ENCODE measurements around the gene GDPD4.

DNA sequence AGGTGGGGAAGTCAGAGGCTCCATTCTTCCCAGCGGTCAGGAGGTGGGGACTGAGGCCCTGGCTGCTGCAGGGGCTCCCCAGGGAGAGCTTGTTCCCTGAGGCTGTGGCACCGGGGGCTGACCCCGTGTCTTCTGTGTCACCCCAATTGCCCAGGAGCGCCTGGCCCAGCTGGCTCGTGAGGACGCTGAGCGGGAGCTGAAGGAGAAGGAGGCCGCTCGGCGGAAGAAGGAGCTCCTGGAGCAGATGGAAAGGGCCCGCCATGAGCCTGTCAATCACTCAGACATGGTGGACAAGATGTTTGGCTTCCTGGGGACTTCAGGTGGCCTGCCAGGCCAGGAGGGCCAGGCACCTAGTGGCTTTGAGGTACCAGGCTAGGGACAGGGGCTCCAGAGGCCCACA, 120.3 kb downstream of the GDPD4 start:
- TF ChIP-seq, protein P1, sequence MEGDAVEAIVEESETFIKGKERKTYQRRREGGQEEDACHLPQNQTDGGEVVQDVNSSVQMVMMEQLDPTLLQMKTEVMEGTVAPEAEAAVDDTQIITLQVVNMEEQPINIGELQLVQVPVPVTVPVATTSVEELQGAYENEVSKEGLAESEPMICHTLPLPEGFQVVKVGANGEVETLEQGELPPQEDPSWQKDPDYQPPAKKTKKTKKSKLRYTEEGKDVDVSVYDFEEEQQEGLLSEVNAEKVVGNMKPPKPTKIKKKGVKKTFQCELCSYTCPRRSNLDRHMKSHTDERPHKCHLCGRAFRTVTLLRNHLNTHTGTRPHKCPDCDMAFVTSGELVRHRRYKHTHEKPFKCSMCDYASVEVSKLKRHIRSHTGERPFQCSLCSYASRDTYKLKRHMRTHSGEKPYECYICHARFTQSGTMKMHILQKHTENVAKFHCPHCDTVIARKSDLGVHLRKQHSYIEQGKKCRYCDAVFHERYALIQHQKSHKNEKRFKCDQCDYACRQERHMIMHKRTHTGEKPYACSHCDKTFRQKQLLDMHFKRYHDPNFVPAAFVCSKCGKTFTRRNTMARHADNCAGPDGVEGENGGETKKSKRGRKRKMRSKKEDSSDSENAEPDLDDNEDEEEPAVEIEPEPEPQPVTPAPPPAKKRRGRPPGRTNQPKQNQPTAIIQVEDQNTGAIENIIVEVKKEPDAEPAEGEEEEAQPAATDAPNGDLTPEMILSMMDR (IDR thresholded peaks at IDR 0.05; ENCODE audit: insufficient read depth, low read length, poor library complexity, severe bottlenecking): no peak
- TF ChIP-seq EZH2phosphoT487 (conservative IDR thresholded peaks at IDR 0.05; ENCODE audit: low read length): no peak

Data from SU-DHL-6 (cell line).